GM10248 (cell line): ENCODE measurements around the gene DNAH2.

Experiments used
- CTCF ChIA-PET: fragments of 300-600 bp; sonication (Branson Sonifier 250); formaldehyde crosslinking; extraction: SDS; loops from one replicate; lab custom pipeline; 2021; ENCODE audit warnings: antibody characterized with exemption; lab: Yijun Ruan, JAX
- POLR2A ChIA-PET: fragments of 350-650 bp; sonication (Branson Sonifier 250); formaldehyde crosslinking; extraction: SDS; loops from one replicate; lab custom pipeline; 2020; ENCODE audit warnings: antibody characterized with exemption; lab: Yijun Ruan, JAX
- DNase-seq: peaks from one replicate; pipeline ENCODE4 v3.0.0; 2012; ENCODE audit errors: extremely low spot score
- TF ChIP-seq, protein P1 (sequence below): IDR thresholded peaks from 2 replicates; pipeline ENCODE4 v1.5.1; 2012; ENCODE audit warnings: mild to moderate bottlenecking, low read depth; ENCODE audit errors: extremely low read depth, missing control alignments, control extremely low read depth

Gene DNAH2

GRCh38 chr17:7747635-7748071 lies 30.1 kb downstream of the DNAH2 start:
- TF ChIP-seq, protein P1, sequence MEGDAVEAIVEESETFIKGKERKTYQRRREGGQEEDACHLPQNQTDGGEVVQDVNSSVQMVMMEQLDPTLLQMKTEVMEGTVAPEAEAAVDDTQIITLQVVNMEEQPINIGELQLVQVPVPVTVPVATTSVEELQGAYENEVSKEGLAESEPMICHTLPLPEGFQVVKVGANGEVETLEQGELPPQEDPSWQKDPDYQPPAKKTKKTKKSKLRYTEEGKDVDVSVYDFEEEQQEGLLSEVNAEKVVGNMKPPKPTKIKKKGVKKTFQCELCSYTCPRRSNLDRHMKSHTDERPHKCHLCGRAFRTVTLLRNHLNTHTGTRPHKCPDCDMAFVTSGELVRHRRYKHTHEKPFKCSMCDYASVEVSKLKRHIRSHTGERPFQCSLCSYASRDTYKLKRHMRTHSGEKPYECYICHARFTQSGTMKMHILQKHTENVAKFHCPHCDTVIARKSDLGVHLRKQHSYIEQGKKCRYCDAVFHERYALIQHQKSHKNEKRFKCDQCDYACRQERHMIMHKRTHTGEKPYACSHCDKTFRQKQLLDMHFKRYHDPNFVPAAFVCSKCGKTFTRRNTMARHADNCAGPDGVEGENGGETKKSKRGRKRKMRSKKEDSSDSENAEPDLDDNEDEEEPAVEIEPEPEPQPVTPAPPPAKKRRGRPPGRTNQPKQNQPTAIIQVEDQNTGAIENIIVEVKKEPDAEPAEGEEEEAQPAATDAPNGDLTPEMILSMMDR = no peak
- ChIA-PET CTCF (interaction anchor here (0.9 to 1.7 kb wide), 6 partner anchors 9 to 243 kb away, joined by 3 to 7 read pairs (median 4); no protein-coding TSS in a partner anchor), POLR2A (no interaction called here)
- DNase-seq = no peak

- ChIA-PET POLR2A (no interaction called here), CTCF (interaction anchor here (0.8 to 1.7 kb wide), 7 partner anchors 8 to 242 kb away, joined by 3 to 7 read pairs (median 4); no protein-coding TSS in a partner anchor)
- no peak for DNase-seq
- TF ChIP-seq, protein P1 = no peak
These were observed 30.7 kb downstream of the DNAH2 start for GRCh38 chr17:7748076-7748775.

GRCh38 chr17:7750321-7750821 lies 32.8 kb downstream of the DNAH2 start:
- ChIA-PET CTCF (no interaction called here), POLR2A (no interaction called here)
- DNase-seq = no peak
- TF ChIP-seq, protein P1 = no peak

DNA sequence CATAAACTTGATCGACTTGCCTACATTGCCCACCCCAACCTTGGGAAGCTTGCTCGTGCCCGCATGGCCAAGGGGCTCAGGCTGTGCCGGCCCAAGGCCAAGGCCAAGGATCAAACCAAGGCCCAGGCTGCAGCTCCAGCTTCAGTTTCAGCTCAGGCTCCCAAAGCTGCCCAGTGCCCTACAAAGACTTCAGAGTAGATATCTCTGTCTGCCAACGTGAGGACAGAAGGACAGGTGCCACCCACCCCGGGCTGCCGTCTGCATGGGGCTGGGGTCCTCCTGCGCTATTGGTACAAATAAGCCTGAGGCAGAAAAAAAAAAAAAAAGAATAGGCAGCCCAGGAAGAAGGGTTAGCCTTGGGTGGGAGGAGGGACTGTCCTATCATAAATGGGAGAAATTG lies 37.1 kb downstream of the DNAH2 start:
- CTCF ChIA-PET = interaction anchor here (1.4 to 5.3 kb wide), 2 partner anchors 11 to 27 kb away, joined by 3 to 30 read pairs; no protein-coding TSS in a partner anchor
- no peak for DNase-seq
- TF ChIP-seq, protein P1 = no peak
- POLR2A ChIA-PET = no interaction called here

DNA sequence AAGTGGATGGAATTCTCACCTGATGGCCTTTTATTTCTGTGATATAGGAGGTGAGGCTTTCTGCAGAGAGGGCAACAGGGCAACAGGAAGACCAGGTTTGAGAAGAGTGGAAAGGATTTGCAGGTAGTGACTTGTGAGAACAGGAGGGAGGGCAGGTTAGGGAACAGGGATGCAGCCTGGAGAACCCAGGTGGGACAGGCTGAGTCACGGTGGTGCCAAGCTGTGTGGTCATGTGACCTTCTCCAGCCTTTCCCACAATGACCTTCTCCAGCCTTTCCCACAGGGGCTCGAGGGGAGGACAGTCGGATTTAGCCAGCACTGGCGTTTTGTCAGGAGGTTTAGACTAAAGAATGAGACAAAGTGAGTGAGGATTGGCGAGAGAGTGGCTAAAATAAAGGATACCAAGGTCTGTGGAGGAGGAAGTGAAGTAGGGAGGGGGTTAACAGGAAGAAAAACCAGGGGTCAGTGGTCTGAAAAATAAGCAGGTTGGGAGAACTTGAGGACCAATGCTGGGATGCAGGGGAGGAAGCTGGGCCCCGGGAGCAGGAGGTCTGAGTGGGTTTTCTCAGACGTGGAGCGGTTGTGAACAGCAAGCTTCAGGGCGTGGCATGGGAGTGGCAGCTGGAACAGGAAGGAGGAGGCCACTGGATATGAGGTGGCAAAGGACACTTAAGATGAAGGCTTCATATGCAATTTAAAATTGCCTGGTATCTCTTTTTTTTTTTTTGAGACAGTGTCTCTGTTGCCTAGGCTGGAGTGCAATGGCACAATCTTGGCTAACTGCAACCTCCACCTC lies 37.7 kb downstream of the DNAH2 start:
- ChIA-PET POLR2A (no interaction called here), CTCF (interaction anchor here (1.5 to 5.3 kb wide), 2 partner anchors 12 to 13 kb away, joined by 3 to 30 read pairs; no protein-coding TSS in a partner anchor)
- TF ChIP-seq, protein P1 = no peak
- no peak for DNase-seq

DNA sequence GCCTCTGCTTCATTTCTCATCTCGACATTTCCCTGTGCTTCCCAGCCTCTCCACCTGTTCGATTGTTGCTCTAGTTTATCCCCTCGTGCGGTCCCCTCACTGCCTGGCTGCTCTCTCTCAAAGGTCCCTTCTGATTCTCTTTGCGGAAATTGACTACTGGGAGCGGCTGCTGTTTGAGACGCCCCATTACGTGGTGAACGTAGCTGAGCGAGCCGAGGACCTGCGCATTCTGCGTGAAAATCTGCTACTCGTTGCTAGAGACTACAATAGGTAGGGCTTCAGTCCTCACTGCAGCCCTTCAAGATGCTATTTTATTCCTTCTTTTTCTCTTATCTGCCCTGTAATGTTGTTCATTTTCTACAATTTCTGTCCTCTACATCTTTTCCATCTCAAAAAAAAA lies 39.4 kb downstream of the DNAH2 start:
- TF ChIP-seq, protein P1 = no peak
- ChIA-PET POLR2A (no interaction called here), CTCF (interaction anchor here (0.8 to 5.3 kb wide), 3 partner anchors 9 to 25 kb away, joined by 4 to 30 read pairs (median 4); no protein-coding TSS in a partner anchor)
- DNase-seq = no peak
